ENCODE data around the gene MARCHF4. TPM values are rescaled to one million over a fixed set of nuclear protein-coding genes. Genes with fewer than 3 reads are reported as not detected.
A peak's percentile ranks its signal among the peaks of the same experiment; 100 is the strongest.

The MARCHF4 gene
- total and polyA plus RNA-seq, 9 of the 15 experiments (the other 6 are each of a cell fraction or from before 2014, with no cell fraction given), result 0.05 TPM; not detected in 8

DNA sequence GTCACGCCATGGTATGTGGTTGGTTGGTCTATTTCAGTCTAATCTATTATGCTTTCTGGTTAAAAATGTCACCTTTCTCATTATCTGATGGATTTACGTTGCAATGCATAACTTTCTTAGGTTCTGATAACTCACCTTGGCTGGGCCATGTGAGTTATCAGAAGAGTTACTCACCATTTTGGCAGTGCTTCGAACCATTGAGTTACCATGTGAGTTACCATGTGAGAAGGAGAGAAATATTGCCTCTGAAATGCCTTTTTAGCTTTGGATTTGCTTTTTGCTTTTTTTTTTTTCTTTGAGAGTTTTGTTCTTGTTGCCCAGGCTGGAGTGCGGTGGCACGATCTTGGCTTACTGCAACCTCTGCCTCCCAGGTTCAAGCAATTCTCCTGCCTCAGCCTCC is 41.6 kb upstream of the MARCHF4 start:
- 50% methylated on average over 5 of the region's 5 CpGs for WGBS (ENCODE audit: insufficient coverage, low coverage, missing lambda C conversion rate)
- intact Hi-C loops (cut with micrococcal nuclease) (no loop called here), in situ Hi-C loops (cut with MboI) (no loop called here)
- no peak for ATAC-seq
- BruUV-seq (replicated peaks), result no TSS peak
- ChIA-PET POLR2A (interaction anchor here (0.9 to 1.8 kb wide), 2 partner anchors 11 to 15 kb away, joined by 4 read pairs; no protein-coding TSS in a partner anchor), CTCF (ENCODE audit: low intra/inter-chr PET ratio) (no interaction called here)
- H3K9me1 ChIP-seq (ENCODE audit: control insufficient read depth, insufficient read depth, low read length), result no peaks in the 10 kb centered on the region
- no peaks in the 10 kb centered on the region for H3K27me3 ChIP-seq (ENCODE audit: control insufficient read depth in 2 of 2, insufficient read depth in 2 of 2, low read length in 2 of 2)
- peaks cover 30% of the 10 kb centered on the region for H3K36me3 ChIP-seq (ENCODE audit: control insufficient read depth, insufficient read depth, low read length)
- H3K27ac ChIP-seq (ENCODE audit: extremely low read depth, low read depth, low read length), result peak overlapping the region; percentile 96; the same call in 2 of the 3 replicates
- DNase-seq (ENCODE audit: extremely low read depth in 1 of 4, low spot score in 3 of 4), result peak in 1 of 4 experiments; percentile 23
- H3K9me3 ChIP-seq (replicated peaks; ENCODE audit: control insufficient read depth, insufficient read depth, low read depth, low read length), result no peaks in the 10 kb centered on the region
- peaks cover 19 to 26% of the 10 kb centered on the region in 2 experiments for H3K4me1 ChIP-seq (replicated peaks in 1 of 2; ENCODE audit: control insufficient read depth in 2 of 2, insufficient read depth in 2 of 2, low read length in 2 of 2)
- no peak overlapping the region for H2AFZ ChIP-seq (ENCODE audit: low read depth, low read length)
- no peak for FAIRE-seq
- peak overlapping the region in 1 of 2 experiments; percentile 89; a peak in 1 of 4 replicates for H3K9ac ChIP-seq (ENCODE audit: insufficient read depth in 1 of 2, low read depth in 2 of 2, low read length in 2 of 2)
- H4K20me1 ChIP-seq (replicated peaks; ENCODE audit: control insufficient read depth, insufficient read depth, low read length), result no peaks in the 10 kb centered on the region
- peaks cover 37% of the 10 kb centered on the region for H3K79me2 ChIP-seq (ENCODE audit: control insufficient read depth, insufficient read depth, low read length)
- peak overlapping the region; percentile 64 for H3K4me2 ChIP-seq (ENCODE audit: insufficient read depth, low read length)
- H3K4me3 ChIP-seq, result peak overlapping the region; percentile 85; the same call in 1 of the 2 replicates
- TF ChIP-seq DPF2 (IDR thresholded peaks at IDR 0.05) (no peak), POLR2AphosphoS5 (IDR thresholded peaks at IDR 0.05; ENCODE audit: control insufficient read depth, insufficient read depth, low read depth, low read length) (no peak), L3MBTL2 (IDR thresholded peaks at IDR 0.05) (peak; percentile 55), ZNF324 (CRISPR knock-in tag; IDR thresholded peaks at IDR 0.05) (no peak), CXXC5 (CRISPR knock-in tag; IDR thresholded peaks at IDR 0.05) (0 out of 2 replicates have a peak, but pooled peaks have one; percentile 15), MYBL2 (IDR thresholded peaks at IDR 0.05; ENCODE audit: low read depth) (no peak), MYBL2 (CRISPR knock-in tag; IDR thresholded peaks at IDR 0.05; ENCODE audit: borderline replicate concordance) (no peak), FOXA1 (IDR thresholded peaks at IDR 0.05; ENCODE audit: borderline replicate concordance) (no peak), RBM34 (IDR thresholded peaks at IDR 0.05; ENCODE audit: borderline replicate concordance, insufficient read depth, low read length) (no peak), BCOR (IDR thresholded peaks at IDR 0.05) (0 out of 2 replicates have a peak, but pooled peaks have one; percentile 7)
- TF ChIP-seq, protein P1, sequence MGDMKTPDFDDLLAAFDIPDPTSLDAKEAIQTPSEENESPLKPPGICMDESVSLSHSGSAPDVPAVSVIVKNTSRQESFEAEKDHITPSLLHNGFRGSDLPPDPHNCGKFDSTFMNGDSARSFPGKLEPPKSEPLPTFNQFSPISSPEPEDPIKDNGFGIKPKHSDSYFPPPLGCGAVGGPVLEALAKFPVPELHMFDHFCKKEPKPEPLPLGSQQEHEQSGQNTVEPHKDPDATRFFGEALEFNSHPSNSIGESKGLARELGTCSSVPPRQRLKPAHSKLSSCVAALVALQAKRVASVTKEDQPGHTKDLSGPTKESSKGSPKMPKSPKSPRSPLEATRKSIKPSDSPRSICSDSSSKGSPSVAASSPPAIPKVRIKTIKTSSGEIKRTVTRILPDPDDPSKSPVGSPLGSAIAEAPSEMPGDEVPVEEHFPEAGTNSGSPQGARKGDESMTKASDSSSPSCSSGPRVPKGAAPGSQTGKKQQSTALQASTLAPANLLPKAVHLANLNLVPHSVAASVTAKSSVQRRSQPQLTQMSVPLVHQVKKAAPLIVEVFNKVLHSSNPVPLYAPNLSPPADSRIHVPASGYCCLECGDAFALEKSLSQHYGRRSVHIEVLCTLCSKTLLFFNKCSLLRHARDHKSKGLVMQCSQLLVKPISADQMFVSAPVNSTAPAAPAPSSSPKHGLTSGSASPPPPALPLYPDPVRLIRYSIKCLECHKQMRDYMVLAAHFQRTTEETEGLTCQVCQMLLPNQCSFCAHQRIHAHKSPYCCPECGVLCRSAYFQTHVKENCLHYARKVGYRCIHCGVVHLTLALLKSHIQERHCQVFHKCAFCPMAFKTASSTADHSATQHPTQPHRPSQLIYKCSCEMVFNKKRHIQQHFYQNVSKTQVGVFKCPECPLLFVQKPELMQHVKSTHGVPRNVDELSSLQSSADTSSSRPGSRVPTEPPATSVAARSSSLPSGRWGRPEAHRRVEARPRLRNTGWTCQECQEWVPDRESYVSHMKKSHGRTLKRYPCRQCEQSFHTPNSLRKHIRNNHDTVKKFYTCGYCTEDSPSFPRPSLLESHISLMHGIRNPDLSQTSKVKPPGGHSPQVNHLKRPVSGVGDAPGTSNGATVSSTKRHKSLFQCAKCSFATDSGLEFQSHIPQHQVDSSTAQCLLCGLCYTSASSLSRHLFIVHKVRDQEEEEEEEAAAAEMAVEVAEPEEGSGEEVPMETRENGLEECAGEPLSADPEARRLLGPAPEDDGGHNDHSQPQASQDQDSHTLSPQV (IDR thresholded peaks at IDR 0.05), result peak; percentile 49; the same call in 1 of the 2 replicates
- TF ChIP-seq, protein P2, sequence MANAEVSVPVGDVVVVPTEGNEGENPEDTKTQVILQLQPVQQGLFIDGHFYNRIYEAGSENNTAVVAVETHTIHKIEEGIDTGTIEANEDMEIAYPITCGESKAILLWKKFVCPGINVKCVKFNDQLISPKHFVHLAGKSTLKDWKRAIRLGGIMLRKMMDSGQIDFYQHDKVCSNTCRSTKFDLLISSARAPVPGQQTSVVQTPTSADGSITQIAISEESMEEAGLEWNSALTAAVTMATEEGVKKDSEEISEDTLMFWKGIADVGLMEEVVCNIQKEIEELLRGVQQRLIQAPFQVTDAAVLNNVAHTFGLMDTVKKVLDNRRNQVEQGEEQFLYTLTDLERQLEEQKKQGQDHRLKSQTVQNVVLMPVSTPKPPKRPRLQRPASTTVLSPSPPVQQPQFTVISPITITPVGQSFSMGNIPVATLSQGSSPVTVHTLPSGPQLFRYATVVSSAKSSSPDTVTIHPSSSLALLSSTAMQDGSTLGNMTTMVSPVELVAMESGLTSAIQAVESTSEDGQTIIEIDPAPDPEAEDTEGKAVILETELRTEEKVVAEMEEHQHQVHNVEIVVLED (CRISPR knock-in tag; IDR thresholded peaks at IDR 0.05), result no peak

Measured in K562 (cell line).